OCI-LY7 (cell line): ENCODE results near the gene PCDHA12. TPM values are rescaled to one million over a fixed set of nuclear protein-coding genes. Genes with fewer than 3 reads are reported as not detected.

ENCODE experiments used
- Bru-seq: library from RNA; stranded (reverse); fragments of 400-500 nt; gene quantifications from one replicate; lab custom pipeline; 2021; lab: Mats Ljungman, UMichigan
- BruChase-seq, 2 experiments: library from RNA; stranded (reverse); fragments of 400-500 nt; gene quantifications; one replicate each; lab custom pipeline; 2021; lab: Mats Ljungman, UMichigan
- BruUV-seq: library from RNA; stranded (reverse); fragments of 400-500 nt; replicated peaks from 2 replicates; lab custom pipeline; 2021; lab: Mats Ljungman, UMichigan
- CTCF ChIA-PET: fragments of 300-600 bp; sonication (Branson Sonifier 250); formaldehyde crosslinking; loops from one replicate; lab custom pipeline; 2022; ENCODE audit warnings: antibody characterized with exemption; ENCODE audit not compliant: unreplicated experiment; lab: Charles Lee
- POLR2A ChIA-PET: fragments of 300-600 bp; sonication (Branson Sonifier 250); formaldehyde crosslinking; loops from one replicate; lab custom pipeline; 2022; ENCODE audit warnings: antibody characterized with exemption; lab: Charles Lee
- DNase-seq: peaks from one replicate; pipeline ENCODE4 v3.0.0-alpha.2; 2015; ENCODE audit warnings: low spot score
- H2AFZ ChIP-seq: fragments of 200-600 bp; sonication (generic), shearing (Covaris generic); 2 replicates; pipeline ENCODE4 v1.6.1; 2014; ENCODE audit warnings: mild to moderate bottlenecking, antibody characterized with exemption, low read length, moderate library complexity
- H3K27ac ChIP-seq: fragments of 200-600 bp; sonication (generic); 2 replicates; pipeline ENCODE4 v1.5.1; 2014; ENCODE audit warnings: mixed run types, low read depth, mild to moderate bottlenecking, moderate library complexity, low read length, inconsistent platforms; ENCODE audit not compliant: poor library complexity, severe bottlenecking
- H3K36me3 ChIP-seq: fragments of 200-600 bp; sonication (generic); 2 replicates; pipeline ENCODE4 v1.6.1; 2014; ENCODE audit warnings: mild to moderate bottlenecking, antibody characterized with exemption, low read length, moderate library complexity, mixed read lengths; ENCODE audit not compliant: insufficient read depth
- H3K4me1 ChIP-seq: fragments of 200-600 bp; sonication (generic); 2 replicates; pipeline ENCODE4 v1.5.1; 2014; ENCODE audit warnings: mild to moderate bottlenecking, low read length; ENCODE audit not compliant: insufficient read depth, poor library complexity, severe bottlenecking
- H3K4me2 ChIP-seq: fragments of 200-600 bp; sonication (generic); 2 replicates; pipeline ENCODE4 v1.6.1; 2014; ENCODE audit warnings: mild to moderate bottlenecking, low read length
- H3K4me3 ChIP-seq: fragments of 200-600 bp; sonication (generic); 2 replicates; pipeline ENCODE4 v1.5.1; 2014; ENCODE audit warnings: mild to moderate bottlenecking, low read depth, low read length; ENCODE audit not compliant: poor library complexity, severe bottlenecking
- H3K79me2 ChIP-seq: fragments of 200-600 bp; sonication (generic); 2 replicates; pipeline ENCODE4 v1.6.1; 2016; ENCODE audit warnings: low read depth, mild to moderate bottlenecking, low read length, moderate library complexity, mixed read lengths; ENCODE audit not compliant: insufficient read depth
- H3K9me2 ChIP-seq: fragments of 200-600 bp; sonication (generic); 2 replicates; pipeline ENCODE4 v1.6.1; 2016; ENCODE audit warnings: mild to moderate bottlenecking, low read length, mixed read lengths; ENCODE audit not compliant: insufficient read depth
- H3K9me3 ChIP-seq: fragments of 200-600 bp; sonication (generic); 2 replicates; pipeline ENCODE4 v1.6.1; 2014; ENCODE audit warnings: mild to moderate bottlenecking, mixed run types, low read length, mixed read lengths
- H4K20me1 ChIP-seq: fragments of 200-600 bp; sonication (generic); 2 replicates; pipeline ENCODE4 v1.6.1; 2014; ENCODE audit warnings: mild to moderate bottlenecking, antibody characterized with exemption, low read length, moderate library complexity, mixed read lengths; ENCODE audit not compliant: insufficient read depth
- CTCF ChIP-seq: fragments of 200-600 bp; sonication (generic); conservative IDR thresholded peaks from 2 replicates; pipeline ENCODE4 v1.5.1; 2014; ENCODE audit warnings: mild to moderate bottlenecking, antibody characterized with exemption, low read length, moderate library complexity, mixed read lengths
- EZH2phosphoT487 ChIP-seq: fragments of 200-600 bp; sonication (generic); IDR thresholded peaks from 2 replicates; pipeline ENCODE4 v1.6.1; 2018; ENCODE audit warnings: low read depth, borderline replicate concordance, mild to moderate bottlenecking, mixed run types, antibody characterized with exemption, low read length, moderate library complexity, mixed read lengths
- intact Hi-C: fragments of 100-400 bp; cut with micrococcal nuclease; formaldehyde crosslinking; loops from one replicate; pipeline ENCODE4 v1.10.0; 2022; ENCODE audit not compliant: unreplicated experiment
- long read RNA-seq: library from polyadenylated mRNA; stranded (forward); transcript quantifications from one replicate; pipeline ENCODE4 v2.0.0, GENCODE V29; 2022
- total RNA-seq, 2 experiments: library from RNA; depleted of rRNA in 1 of 2; stranded (reverse); fragments of >200 nt in 1 of 2; shearing (Covaris generic) in 1 of 2; gene quantifications; 2 replicates each; pipeline ENCODE4 v1.2.3, GENCODE V29; 2014 to 2022

Gene PCDHA12
- total RNA-seq (2014; rRNA removed; shearing (Covaris generic)) = not detected in 2 replicates
- total RNA-seq (2022) = not detected in 2 replicates
- not detected for Bru-seq, nascent RNA
- not detected for BruChase-seq, experiment 1, labeled RNA remaining after a 6-hour chase
- not detected for BruChase-seq, experiment 2, labeled RNA remaining after a 2-hour chase
- long read RNA-seq = 0 reads

- Histone ChIP-seq H4K20me1 (no peaks in the 10 kb centered on the region), H3K4me1 (no peaks in the 10 kb centered on the region), H3K4me3 (no peak within 1 kb of the TSS), H3K4me2 (no peak within 1 kb of the TSS), H2AFZ (no peak within 1 kb of the TSS), H3K79me2 (no peaks in the 10 kb centered on the region), H3K9me2 (no peaks in the 10 kb centered on the region), H3K9me3 (no peaks in the 10 kb centered on the region), H3K36me3 (no peaks in the 10 kb centered on the region), H3K27ac (no peak within 1 kb of the TSS)
- BruUV-seq = no TSS peak
- CTCF ChIA-PET = no interaction called here
- TF ChIP-seq EZH2phosphoT487 (no peak), CTCF (peak; percentile 50)
- POLR2A ChIA-PET = no interaction called here
- DNase-seq = no peak
- intact Hi-C loops = no loop called here
Observed at GRCh38 chr5:140875085-140876065, at the start of gene PCDHA12. PCDHA12 (plus strand) TSS chr5:140875308; CDS start chr5:140875473, 165 bp downstream.

GRCh38 chr5:140827704-140828361, 47.3 kb upstream of the PCDHA12 start, which contains the start of gene PCDHA6:
PCDHA6 (plus strand) TSS chr5:140827960; CDS start chr5:140828092, 132 bp downstream.
- TF ChIP-seq EZH2phosphoT487 (no peak), CTCF (no peak)
- ChIA-PET CTCF (no interaction called here), POLR2A (no interaction called here)
- no peak for DNase-seq
- H4K20me1 ChIP-seq = no peaks in the 10 kb centered on the region
- H3K4me2 ChIP-seq = no peak within 1 kb of the TSS
- H3K9me2 ChIP-seq = no peaks in the 10 kb centered on the region
- H3K4me1 ChIP-seq = no peaks in the 10 kb centered on the region
- BruUV-seq = no TSS peak
- no peak within 1 kb of the TSS for H2AFZ ChIP-seq
- H3K4me3 ChIP-seq = no peak within 1 kb of the TSS
- H3K9me3 ChIP-seq = no peaks in the 10 kb centered on the region
- no peaks in the 10 kb centered on the region for H3K79me2 ChIP-seq
- intact Hi-C loops = no loop called here
- no peaks in the 10 kb centered on the region for H3K36me3 ChIP-seq
- no peak within 1 kb of the TSS for H3K27ac ChIP-seq
